ENCODE measurements around the gene YTHDF2.

DNA sequence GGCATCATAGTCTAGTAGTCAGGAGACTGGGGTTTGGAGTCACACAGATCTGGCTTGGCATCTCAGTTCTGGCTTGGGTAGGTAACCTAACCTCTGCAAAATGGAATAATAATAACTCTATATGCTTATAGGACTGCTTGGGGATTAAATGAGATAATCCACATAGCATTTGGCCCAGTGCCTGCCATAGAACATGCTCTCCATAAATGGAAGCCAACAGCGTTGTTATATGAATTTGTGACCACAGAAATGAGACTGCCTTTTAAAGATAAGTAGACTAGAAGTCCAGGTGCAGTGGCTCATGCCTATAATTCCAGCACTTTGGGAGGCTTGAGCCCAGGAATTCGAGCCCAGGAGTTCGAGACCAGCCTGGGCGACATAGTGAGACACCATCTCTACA, 71.2 kb downstream of the YTHDF2 start:
- no peak for TF ChIP-seq SUZ12 (IDR thresholded peaks at IDR 0.05; ENCODE audit: extremely low read depth, insufficient read depth, insufficient read length)
- TF ChIP-seq YY1 (IDR thresholded peaks at IDR 0.05; ENCODE audit: insufficient read depth, insufficient read length) = no peak
- TF ChIP-seq ZNF274 (IDR thresholded peaks at IDR 0.05; ENCODE audit: low read depth, low read length) = no peak
